SK-N-MC (cell line): ENCODE measurements around the gene RNASEH2A.

Source experiments
- EZH2 ChIP-seq: fragments of 200-600 bp; sonication (generic); IDR thresholded peaks from one replicate; pipeline ENCODE4 v1.6.1; 2017; ENCODE audit warnings: antibody characterized with exemption
- POLR2AphosphoS5 ChIP-seq: IDR thresholded peaks from 2 replicates; pipeline ENCODE4 v1.6.1; 2012; ENCODE audit warnings: mild to moderate bottlenecking, low read depth, low read length, borderline replicate concordance

DNA sequence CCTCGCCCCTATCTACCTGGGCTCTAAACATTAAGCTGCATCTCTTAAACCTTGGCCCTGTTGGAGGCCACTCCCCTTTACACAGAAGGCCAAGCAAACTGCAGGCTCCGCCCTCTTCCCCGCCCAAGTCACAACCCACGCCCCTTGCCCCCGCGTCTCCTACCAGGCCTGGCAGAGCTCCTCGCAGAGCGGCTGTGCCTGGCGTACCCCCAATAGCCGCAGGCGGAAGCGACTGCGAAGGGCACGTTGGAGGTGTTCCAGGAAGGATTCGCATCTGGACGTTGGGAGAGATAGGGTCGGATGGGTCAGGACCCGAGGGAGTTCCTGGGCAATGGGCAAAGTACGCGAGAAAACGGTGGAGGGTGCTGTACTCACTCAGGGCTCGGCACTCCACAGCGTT, 22.1 kb downstream of the RNASEH2A start:
- no peak for TF ChIP-seq EZH2
- TF ChIP-seq POLR2AphosphoS5 = no peak
